Small intestine (tissue), 4 donors: ENCODE data around the gene C19orf85. TPM values are rescaled to one million over a fixed set of nuclear protein-coding genes. Genes with fewer than 3 reads are reported as not detected.

Experiments used
- polyA plus RNA-seq, 4 donors: library from polyadenylated mRNA; stranded (reverse) in 3 of 4; unstranded in 1 of 4; fragments of 200-250 nt in 3 of 4; fragments of 120-200 nt in 1 of 4; gene quantifications; one replicate each; pipeline versions ENCODE4 v1.2.1 to v1.2.3, GENCODE V29; 2013
- donor health status: healthy with polysubstance abuse.
- donor health status: Bipolar disorder and iron deficiency.
- donor health status: healthy.

The C19orf85 gene
- polyA plus RNA-seq, 4 donors = not detected

Other genes starting within 250 kb of the C19orf85 start
- 100 to 1,000 TPM in 1 of 4 donors, 10 to 100 TPM in 3; 22.8 to 255 (median 72.6) TPM for gene TMEM86B, start 236.0 kb downstream of the C19orf85 start, polyA plus RNA-seq
- gene PPP6R1, start 205.7 kb downstream of the C19orf85 start, polyA plus RNA-seq = 10 to 100 TPM; 43.4 to 67.5 (median 48.9) TPM
- gene HSPBP1, start 184.6 kb downstream of the C19orf85 start, polyA plus RNA-seq = 10 to 100 TPM; 25.9 to 61.9 (median 31.4) TPM
- 1 to 10 TPM in 3 of 4 donors, under 1 TPM in 1; 0.22 to 3.5 (median 2.7) TPM for gene BRSK1, start 180.8 kb downstream of the C19orf85 start, polyA plus RNA-seq
- gene TMEM150B, start 139.4 kb downstream of the C19orf85 start, polyA plus RNA-seq = 100 to 1,000 TPM in 1 of 4 donors, 10 to 100 TPM in 3; 33.2 to 125 (median 79.2) TPM
- gene KMT5C, start 124.9 kb downstream of the C19orf85 start, polyA plus RNA-seq = 10 to 100 TPM; 10.3 to 18.4 (median 14.3) TPM
- under 1 TPM in 2 of 4 donors, not detected in 2; 0.07 to 0.09 TPM for gene COX6B2, start 110.0 kb downstream of the C19orf85 start, polyA plus RNA-seq
- under 1 TPM in 1 of 4 donors, not detected in 3; 0.03 TPM for gene GARIN5B, start 101.5 kb downstream of the C19orf85 start, polyA plus RNA-seq
- under 1 TPM in 2 of 4 donors, not detected in 2; 0.19 to 0.67 TPM for gene IL11, start 94.3 kb downstream of the C19orf85 start, polyA plus RNA-seq
- under 1 TPM in 2 of 4 donors, not detected in 2; 0.30 to 0.31 TPM for gene TMEM190, start 87.9 kb downstream of the C19orf85 start, polyA plus RNA-seq
- gene TMEM238, start 80.5 kb downstream of the C19orf85 start, polyA plus RNA-seq = 1 to 10 TPM in 3 of 4 donors, not detected in 1; 1.6 to 9.4 (median 2.2) TPM
- 1,000 to 10,000 TPM; 1,338 to 2,360 (median 2,018) TPM for gene RPL28, start 78.8 kb downstream of the C19orf85 start, polyA plus RNA-seq
- gene UBE2S, start 57.0 kb downstream of the C19orf85 start, polyA plus RNA-seq = 10 to 100 TPM in 2 of 4 donors, 1 to 10 TPM in 2; 7.2 to 30.1 (median 16.4) TPM
- under 1 TPM in 2 of 4 donors, not detected in 2; 0.12 to 0.21 TPM for gene SHISA7, start 21.5 kb downstream of the C19orf85 start, polyA plus RNA-seq
- 100 to 1,000 TPM in 1 of 4 donors, 10 to 100 TPM in 3; 28.8 to 164 (median 78.4) TPM for gene ISOC2, start 3.1 kb downstream of the C19orf85 start, polyA plus RNA-seq
- 1 to 10 TPM; 1.1 to 7.0 (median 5.0) TPM for gene ZNF628, start 11.9 kb upstream of the C19orf85 start, polyA plus RNA-seq
- gene NAT14, start 20.4 kb upstream of the C19orf85 start, polyA plus RNA-seq = 10 to 100 TPM in 1 of 4 donors, 1 to 10 TPM in 3; 5.8 to 10.2 (median 7.8) TPM
- gene SSC5D, start 23.7 kb upstream of the C19orf85 start, polyA plus RNA-seq = 1 to 10 TPM in 1 of 4 donors, under 1 TPM in 2, not detected in 1; 0.49 to 2.2 (median 0.54) TPM
- under 1 TPM in 1 of 4 donors, not detected in 3; 0.06 TPM for gene SBK2, start 72.4 kb upstream of the C19orf85 start, polyA plus RNA-seq
- gene SBK3, start 80.8 kb upstream of the C19orf85 start, polyA plus RNA-seq = under 1 TPM in 2 of 4 donors, not detected in 2; 0.18 to 0.39 TPM
- gene ZNF579, start 116.1 kb upstream of the C19orf85 start, polyA plus RNA-seq = 10 to 100 TPM in 1 of 4 donors, 1 to 10 TPM in 3; 2.2 to 12.7 (median 4.8) TPM
- 10 to 100 TPM in 1 of 4 donors, 1 to 10 TPM in 3; 7.2 to 13.0 (median 7.4) TPM for gene FIZ1, start 134.8 kb upstream of the C19orf85 start, polyA plus RNA-seq
- gene ZNF524, start 135.5 kb upstream of the C19orf85 start, polyA plus RNA-seq = 10 to 100 TPM; 23.2 to 63.5 (median 45.7) TPM
- 10 to 100 TPM in 1 of 4 donors, 1 to 10 TPM in 3; 4.0 to 10.3 (median 5.5) TPM for gene ZNF865, start 140.9 kb upstream of the C19orf85 start, polyA plus RNA-seq
- 10 to 100 TPM in 3 of 4 donors, 1 to 10 TPM in 1; 9.5 to 16.3 (median 11.0) TPM for gene ZNF784, start 159.8 kb upstream of the C19orf85 start, polyA plus RNA-seq
- 10 to 100 TPM in 3 of 4 donors, 1 to 10 TPM in 1; 8.3 to 28.5 (median 16.6) TPM for gene ZNF580, start 176.3 kb upstream of the C19orf85 start, polyA plus RNA-seq
- gene ZNF581, start 178.9 kb upstream of the C19orf85 start, polyA plus RNA-seq = 10 to 100 TPM; 15.9 to 29.2 (median 23.3) TPM
- 10 to 100 TPM in 1 of 4 donors, 1 to 10 TPM in 3; 2.5 to 12.1 (median 5.6) TPM for gene CCDC106, start 183.5 kb upstream of the C19orf85 start, polyA plus RNA-seq
- 100 to 1,000 TPM in 2 of 4 donors, 10 to 100 TPM in 2; 74.0 to 161 (median 115) TPM for gene U2AF2, start 190.3 kb upstream of the C19orf85 start, polyA plus RNA-seq
- gene EPN1, start 210.5 kb upstream of the C19orf85 start, polyA plus RNA-seq = 100 to 1,000 TPM; 149 to 193 (median 168) TPM